K562 (cell line): Measurements from ENCODE around the gene MARVELD1. TPM values are rescaled to one million over a fixed set of nuclear protein-coding genes. Genes with fewer than 3 reads are reported as not detected.

ENCODE experiments used
- ATAC-seq: fragments of 200-7000 bp; cut with Tn5 transposase; 3 replicates; pipeline ENCODE4 v1.9.1; 2020; ENCODE audit warnings: moderate library complexity
- Bru-seq: library from RNA; stranded (reverse); fragments of 400-500 nt; gene quantifications from one replicate; lab custom pipeline; 2021; lab: Mats Ljungman, UMichigan
- BruChase-seq, 2 experiments: library from RNA; stranded (reverse); fragments of 400-500 nt; gene quantifications; one replicate each; lab custom pipeline; 2021; lab: Mats Ljungman, UMichigan
- BruUV-seq: library from RNA; stranded (reverse); fragments of 400-500 nt; replicated peaks from 2 replicates; lab custom pipeline; 2021; lab: Mats Ljungman, UMichigan
- CTCF ChIA-PET: fragments of 300-600 bp; formaldehyde crosslinking; extraction: SDS; loops from one replicate; lab custom pipeline; 2021; ENCODE audit warnings: low intra/inter-chr PET ratio; lab: Yijun Ruan, JAX
- POLR2A ChIA-PET: fragments of 300-600, 350-650 bp; sonication (Branson Sonifier 250); formaldehyde crosslinking; extraction: SDS; loops from one replicate; lab custom pipeline; 2021; ENCODE audit warnings: antibody characterized with exemption, inconsistent platforms; lab: Yijun Ruan, JAX
- DNase-seq, 4 experiments: peaks; one replicate each; pipeline versions ENCODE4 v3.0.0 to v3.0.0-alpha.2; 2011 to 2018; ENCODE audit warnings: low spot score in 3 of 4, mixed read lengths in 3 of 4; ENCODE audit errors: extremely low read depth in 1 of 4
- FAIRE-seq: peaks from 2 replicates; lab custom pipeline; 2011; peaks lifted over from hg19 to GRCh38; lab: Jason Lieb, UNC
- H2AFZ ChIP-seq: 2 replicates; pipeline ENCODE4 v1.6.0; 2011; ENCODE audit warnings: low read depth, low read length, control low read depth, inconsistent platforms
- H3K27ac ChIP-seq: fragments of 200-600 bp; 3 replicates; pipeline ENCODE4 v1.8.0; 2011; ENCODE audit warnings: low read depth, mild to moderate bottlenecking, control low read depth, inconsistent platforms, low read length, moderate library complexity, mixed read lengths; ENCODE audit errors: extremely low read depth
- H3K27me3 ChIP-seq, 2 experiments: fragments of 300-600 bp in 1 of 2; 2 replicates in 1 of 2; 3 replicates in 1 of 2; pipeline versions ENCODE4 v1.6.0 to v1.8.0; 2011; ENCODE audit warnings: inconsistent platforms in 2 of 2, low read length in 2 of 2, mild to moderate bottlenecking in 1 of 2, mixed read lengths in 1 of 2, moderate library complexity in 1 of 2; ENCODE audit not compliant: control insufficient read depth in 2 of 2, insufficient read depth in 2 of 2
- H3K36me3 ChIP-seq: fragments of 300-600 bp; 3 replicates; pipeline ENCODE4 v1.8.0; 2011; ENCODE audit warnings: mild to moderate bottlenecking, low read length, inconsistent platforms; ENCODE audit not compliant: control insufficient read depth, insufficient read depth
- H3K4me1 ChIP-seq, 2 experiments: fragments of 200-600 bp in 1 of 2; replicated peaks in 1 of 2; 2 replicates in 1 of 2; 3 replicates in 1 of 2; pipeline versions ENCODE4 v1.5.1 to v1.8.0; 2011; ENCODE audit warnings: inconsistent platforms in 2 of 2, low read length in 2 of 2, mild to moderate bottlenecking in 1 of 2, mixed read lengths in 1 of 2, moderate library complexity in 1 of 2; ENCODE audit not compliant: control insufficient read depth in 2 of 2, insufficient read depth in 2 of 2
- H3K4me2 ChIP-seq: 2 replicates; pipeline ENCODE4 v1.6.1; 2011; ENCODE audit warnings: low read length, control low read depth, inconsistent platforms, mixed read lengths; ENCODE audit not compliant: insufficient read depth
- H3K4me3 ChIP-seq: fragments of 200-600 bp; sonication (generic), shearing (Covaris generic); 2 replicates; pipeline ENCODE4 v1.5.1; 2016; ENCODE audit warnings: control low read depth, inconsistent platforms
- H3K79me2 ChIP-seq: fragments of 200-600 bp; 3 replicates; pipeline ENCODE4 v1.8.0; 2011; ENCODE audit warnings: low read length, inconsistent platforms; ENCODE audit not compliant: control insufficient read depth, insufficient read depth
- H3K9ac ChIP-seq, 2 experiments: 2 replicates each; pipeline versions ENCODE4 v1.6.0 to v1.6.1; 2011; ENCODE audit warnings: low read depth in 2 of 2, low read length in 2 of 2, control low read depth in 1 of 2, inconsistent platforms in 1 of 2, mild to moderate bottlenecking in 1 of 2, mixed read lengths in 1 of 2; ENCODE audit not compliant: insufficient read depth in 1 of 2
- H3K9me1 ChIP-seq: one replicate; pipeline ENCODE4 v1.6.0; 2011; ENCODE audit warnings: inconsistent platforms, mild to moderate bottlenecking, low read length, moderate library complexity; ENCODE audit not compliant: control insufficient read depth, insufficient read depth
- H3K9me3 ChIP-seq: replicated peaks from 2 replicates; pipeline ENCODE4 v1.5.1; 2011; ENCODE audit warnings: low read depth, low read length, inconsistent platforms; ENCODE audit not compliant: control insufficient read depth, insufficient read depth
- H4K20me1 ChIP-seq: replicated peaks from 2 replicates; pipeline ENCODE4 v1.6.1; 2011; ENCODE audit warnings: low read length, inconsistent platforms, mixed read lengths; ENCODE audit not compliant: control insufficient read depth, insufficient read depth
- EGR1 ChIP-seq: fragments of 450-650 bp; conservative IDR thresholded peaks from 2 replicates; pipeline ENCODE4 v1.6.1; 2017; ENCODE audit warnings: mild to moderate bottlenecking
- GATAD2A ChIP-seq: fragments of 450-650 bp; IDR thresholded peaks from 2 replicates; pipeline ENCODE4 v1.6.1; 2017
- KDM2B ChIP-seq: fragments of 250-450 bp; sonication (Bioruptor Pico); IDR thresholded peaks from 2 replicates; pipeline ENCODE4 v1.8.0; 2021; ENCODE audit warnings: mild to moderate bottlenecking, moderate library complexity
- ZNF263 ChIP-seq: sonication (generic); formaldehyde crosslinking; IDR thresholded peaks from 2 replicates; pipeline ENCODE4 v1.8.0; 2022; ENCODE audit warnings: mild to moderate bottlenecking, missing genetic modification reagents, borderline replicate concordance
- WGBS: fragments of 100-300 bp; shearing (Covaris generic); methylation state at CpG from one replicate; pipeline ENCODE4 v1.1.6; 2016; ENCODE audit warnings: low coverage, mixed read lengths; ENCODE audit not compliant: insufficient coverage; ENCODE audit errors: missing lambda C conversion rate; 5-methylcytosine and 5-hydroxymethylcytosine counted together
- in situ Hi-C: fragments of 300-500 bp; cut with MboI; formaldehyde crosslinking; loops from 4 replicates; pipeline ENCODE4 v1.15.0; 2018; ENCODE audit warnings: inconsistent platforms, mixed read lengths
- intact Hi-C: fragments of 100-400 bp; cut with micrococcal nuclease; formaldehyde crosslinking; loops from 2 replicates; pipeline ENCODE4 v1.14.2; 2022
- long read RNA-seq, 3 experiments: library from polyadenylated mRNA in 2 of 3; library from RNA in 1 of 3; unstranded in 2 of 3; stranded (forward) in 1 of 3; transcript quantifications; one replicate each; pipeline ENCODE4 v2.0.0, GENCODE V29; 2019 to 2022
- polyA minus RNA-seq, 3 experiments: library from RNA; depleted of rRNA, polyadenylated mRNA; stranded (reverse); fragments of >200 nt; gene quantifications; 2 replicates each; pipeline ENCODE4 v1.2.3, GENCODE V29; 2011
- polyA plus RNA-seq, 8 experiments: library from polyadenylated mRNA; depleted of rRNA in 4 of 8; stranded (reverse) in 5 of 8; unstranded in 3 of 8; fragments of >200 nt; fragmentation: Nextera tagmentation in 2 of 8; fragmentation: Illumina TruSeq in 1 of 8; extraction: Ambion mirVana in 2 of 8; extraction: Trizol in 1 of 8; gene quantifications; 2 replicates each; pipeline versions ENCODE4 v1.2.1 to v1.2.3, GENCODE V29; 2011 to 2014; ENCODE audit warnings: inconsistent platforms in 1 of 8, missing spikeins in 1 of 8
- total RNA-seq, 7 experiments: library from RNA; depleted of rRNA in 6 of 7; stranded (reverse); fragments of >200 nt in 6 of 7; fragmentation: Illumina TruSeq in 2 of 7; extraction: Trizol in 2 of 7; gene quantifications; 2 replicates each; pipeline versions ENCODE4 v1.2.1 to v1.2.3, GENCODE V29; 2011 to 2021; ENCODE audit warnings: low replicate concordance in 1 of 7
- TF ChIP-seq, protein P1 (sequence below): sonication (generic); formaldehyde crosslinking; IDR thresholded peaks from 2 replicates; pipeline ENCODE4 v1.8.1; 2023; ENCODE audit warnings: mild to moderate bottlenecking, missing genetic modification reagents
- TF ChIP-seq, protein P2 (sequence below): fragments of 200-800 bp; sonication (Bioruptor generic); IDR thresholded peaks from 2 replicates; pipeline ENCODE4 v1.6.1; 2017; ENCODE audit warnings: missing genetic modification characterization, missing compliant biosample characterization

Gene MARVELD1
- 10.2 and 12.9 TPM in 2 replicates for total RNA-seq (2011; cell fraction: chromatin; rRNA removed; ENCODE audit: low replicate concordance)
- 11.7 and 12.0 TPM in 2 replicates for total RNA-seq (2011; cell fraction: nucleolus; rRNA removed)
- total RNA-seq (2011; cell fraction: nucleoplasm; rRNA removed), result 13.0 and 16.5 TPM in 2 replicates
- total RNA-seq (2014; rRNA removed) (2.8 and 5.6 TPM in 2 replicates), total RNA-seq (2014; rRNA removed; fragmentation: Illumina TruSeq; extraction: Trizol) (4.2 and 5.3 TPM in 2 replicates), total RNA-seq (2015; rRNA removed; fragmentation: Illumina TruSeq; extraction: Trizol) (5.7 and 7.1 TPM in 2 replicates), total RNA-seq (2021) (9.8 and 9.9 TPM in 2 replicates), polyA plus RNA-seq (2011; rRNA removed) (9.5 and 14.7 TPM in 2 replicates), polyA plus RNA-seq (2014; fragmentation: Illumina TruSeq; extraction: Trizol) (8.9 and 12.5 TPM in 2 replicates), polyA plus RNA-seq (2014; fragmentation: Nextera tagmentation; extraction: Ambion mirVana) (1 to 10 TPM; 2.7 to 3.6 TPM), polyA plus RNA-seq (2014; rRNA removed) (5.3 and 6.5 TPM in 2 replicates), polyA minus RNA-seq (2011; rRNA and poly(A)+ RNA removed) (4.9 and 7.2 TPM in 2 replicates), Bru-seq, nascent RNA (percentile 50 among the genes with signal in this experiment), BruChase-seq, experiment 1, labeled RNA remaining after a 2-hour chase (percentile 46 among the genes with signal in this experiment), BruChase-seq, experiment 2, labeled RNA remaining after a 6-hour chase (percentile 52 among the genes with signal in this experiment)
- polyA plus RNA-seq (2011; cell fraction: cytosol; rRNA removed), result 12.4 and 14.2 TPM in 2 replicates
- 15.4 and 25.9 TPM in 2 replicates for polyA plus RNA-seq (2011; cell fraction: nucleus; rRNA removed)
- polyA plus RNA-seq (2012), result 9.1 and 11.3 TPM in 2 replicates
- polyA minus RNA-seq (2011; cell fraction: cytosol; rRNA and poly(A)+ RNA removed), result 7.1 and 7.8 TPM in 2 replicates
- 2.6 and 4.8 TPM in 2 replicates for polyA minus RNA-seq (2011; cell fraction: nucleus; rRNA and poly(A)+ RNA removed)
- long read RNA-seq, experiment 1, transcript MARVELD1-201 (2 exons, 3,221 nt), result major isoform, 23 of 26 reads
- long read RNA-seq, experiment 1, partial matches to known transcripts, result 2 of 26 reads
- long read RNA-seq, experiment 1, other reads (novel, unspliced or antisense), result 1 of 26 reads
- long read RNA-seq, experiment 2, transcript MARVELD1-201 (2 exons, 3,221 nt), result major isoform, 14 of 15 reads
- long read RNA-seq, experiment 2, partial matches to known transcripts, result 0 of 15 reads
- long read RNA-seq, experiment 2, other reads (novel, unspliced or antisense), result 1 of 15 reads
- long read RNA-seq, experiment 3, partial matches to known transcripts, result 0 of 2 reads
- long read RNA-seq, experiment 3, other reads (novel, unspliced or antisense), result 0 of 2 reads

DNA sequence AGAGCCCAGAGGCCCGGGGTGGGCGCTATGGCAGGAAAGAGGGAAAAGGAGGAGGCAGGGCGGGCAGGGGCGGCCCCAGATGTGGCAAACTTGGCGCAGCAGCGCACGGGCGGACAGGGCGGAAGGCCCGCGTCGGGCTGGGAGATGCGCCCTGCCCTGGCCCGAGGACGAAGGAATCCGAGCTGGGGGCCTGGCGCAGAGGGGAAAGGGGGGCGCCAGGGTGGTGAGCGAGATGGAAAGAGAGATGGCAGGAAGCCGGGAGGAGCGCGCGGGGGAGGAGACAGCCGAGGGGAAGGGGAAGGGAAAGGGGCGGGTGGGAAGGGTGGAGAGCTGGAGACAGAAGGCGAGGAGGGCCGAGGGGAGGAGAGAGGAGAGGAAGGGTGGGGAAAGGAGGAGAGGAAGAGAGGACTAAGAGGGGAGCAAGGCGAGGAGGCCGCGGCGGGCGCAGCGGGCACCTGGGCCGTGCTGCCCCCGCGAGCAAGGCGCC lies at the start of gene MARVELD1:
Gene MARVELD1 (plus strand): TSS at position 392 of the 487 bp plus-strand sequence. CDS start 147 bp downstream, outside the sequence.
- 0 out of 2 replicates have a peak, but pooled peaks have one; percentile 40 for TF ChIP-seq GATAD2A
- TF ChIP-seq, protein P1, sequence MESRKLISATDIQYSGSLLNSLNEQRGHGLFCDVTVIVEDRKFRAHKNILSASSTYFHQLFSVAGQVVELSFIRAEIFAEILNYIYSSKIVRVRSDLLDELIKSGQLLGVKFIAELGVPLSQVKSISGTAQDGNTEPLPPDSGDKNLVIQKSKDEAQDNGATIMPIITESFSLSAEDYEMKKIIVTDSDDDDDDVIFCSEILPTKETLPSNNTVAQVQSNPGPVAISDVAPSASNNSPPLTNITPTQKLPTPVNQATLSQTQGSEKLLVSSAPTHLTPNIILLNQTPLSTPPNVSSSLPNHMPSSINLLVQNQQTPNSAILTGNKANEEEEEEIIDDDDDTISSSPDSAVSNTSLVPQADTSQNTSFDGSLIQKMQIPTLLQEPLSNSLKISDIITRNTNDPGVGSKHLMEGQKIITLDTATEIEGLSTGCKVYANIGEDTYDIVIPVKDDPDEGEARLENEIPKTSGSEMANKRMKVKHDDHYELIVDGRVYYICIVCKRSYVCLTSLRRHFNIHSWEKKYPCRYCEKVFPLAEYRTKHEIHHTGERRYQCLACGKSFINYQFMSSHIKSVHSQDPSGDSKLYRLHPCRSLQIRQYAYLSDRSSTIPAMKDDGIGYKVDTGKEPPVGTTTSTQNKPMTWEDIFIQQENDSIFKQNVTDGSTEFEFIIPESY, result peak; percentile 54
- TF ChIP-seq ZNF263, result 0 out of 2 replicates have a peak, but pooled peaks have one; percentile 26
- TF ChIP-seq KDM2B (CRISPR knock-in tag), result no peak
- TF ChIP-seq, protein P2, sequence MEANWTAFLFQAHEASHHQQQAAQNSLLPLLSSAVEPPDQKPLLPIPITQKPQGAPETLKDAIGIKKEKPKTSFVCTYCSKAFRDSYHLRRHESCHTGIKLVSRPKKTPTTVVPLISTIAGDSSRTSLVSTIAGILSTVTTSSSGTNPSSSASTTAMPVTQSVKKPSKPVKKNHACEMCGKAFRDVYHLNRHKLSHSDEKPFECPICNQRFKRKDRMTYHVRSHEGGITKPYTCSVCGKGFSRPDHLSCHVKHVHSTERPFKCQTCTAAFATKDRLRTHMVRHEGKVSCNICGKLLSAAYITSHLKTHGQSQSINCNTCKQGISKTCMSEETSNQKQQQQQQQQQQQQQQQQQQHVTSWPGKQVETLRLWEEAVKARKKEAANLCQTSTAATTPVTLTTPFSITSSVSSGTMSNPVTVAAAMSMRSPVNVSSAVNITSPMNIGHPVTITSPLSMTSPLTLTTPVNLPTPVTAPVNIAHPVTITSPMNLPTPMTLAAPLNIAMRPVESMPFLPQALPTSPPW (CRISPR knock-in tag), result peak; percentile 56
- TF ChIP-seq EGR1, result peak; percentile 30
- Histone ChIP-seq H4K20me1 (no peaks in the 10 kb centered on the region; the same call in 1 of the 2 replicates), H3K27ac (peak within 1 kb of the TSS; percentile 62; the same call in 2 of the 3 replicates), H3K36me3 (no peaks in the 10 kb centered on the region), H2AFZ (peak within 1 kb of the TSS; percentile 91), H3K27me3 (no peaks in the 10 kb centered on the region), H3K79me2 (no peaks in the 10 kb centered on the region; the same call in 2 of the 3 replicates), H3K9ac (peak within 1 kb of the TSS; percentile 49 to 92), H3K9me1 (no peaks in the 10 kb centered on the region), H3K9me3 (no peaks in the 10 kb centered on the region), H3K4me3 (peak within 1 kb of the TSS; percentile 38), H3K4me2 (peak within 1 kb of the TSS; percentile 71), H3K4me1 (peaks cover 11 to 39% of the 10 kb centered on the region in 2 experiments; a peak in 4 of 5 replicates)
- DNase-seq, result peak; percentile 51 to 82 (median 70)
- no TSS peak for BruUV-seq
- in situ Hi-C loops (no loop called here), intact Hi-C loops (no loop called here)
- no peak for FAIRE-seq
- ATAC-seq, result no peak
- CTCF ChIA-PET, result no interaction called here
- WGBS, result 70% methylated on average over 6 of the region's 37 CpGs
- POLR2A ChIA-PET, result interaction anchor here (0.5 to 2.0 kb wide), 4 partner anchors 19 to 230 kb away, joined by 3 to 7 read pairs (median 3); no protein-coding TSS in a partner anchor
